ENCODE measurements around the gene ARHGAP30.
A peak's percentile ranks its signal among the peaks of the same experiment; 100 is the strongest.

DNA sequence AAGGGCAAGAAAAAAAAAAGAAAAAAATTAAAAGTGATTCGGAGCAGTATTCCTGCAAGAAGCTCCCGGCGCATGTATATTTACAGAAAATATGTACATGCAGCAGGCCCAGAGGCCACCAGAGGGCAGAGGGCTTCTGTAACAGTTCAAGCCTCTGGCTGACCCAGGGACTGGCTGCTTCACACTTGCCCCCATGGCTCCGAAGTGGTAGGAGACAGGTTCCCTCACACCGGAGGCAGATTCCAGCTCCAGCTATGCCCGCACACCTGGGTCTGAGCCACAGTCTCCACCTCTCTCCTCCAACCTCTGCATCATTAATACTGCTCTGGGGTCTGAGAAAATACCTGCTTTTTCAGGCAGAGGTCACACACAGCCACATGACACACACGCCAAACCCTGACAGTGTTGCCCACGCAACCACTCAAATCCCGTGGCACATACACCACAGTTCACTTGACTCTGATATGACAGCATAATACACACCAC lies 2.2 kb upstream of the ARHGAP30 start:
- TF ChIP-seq, protein P1, sequence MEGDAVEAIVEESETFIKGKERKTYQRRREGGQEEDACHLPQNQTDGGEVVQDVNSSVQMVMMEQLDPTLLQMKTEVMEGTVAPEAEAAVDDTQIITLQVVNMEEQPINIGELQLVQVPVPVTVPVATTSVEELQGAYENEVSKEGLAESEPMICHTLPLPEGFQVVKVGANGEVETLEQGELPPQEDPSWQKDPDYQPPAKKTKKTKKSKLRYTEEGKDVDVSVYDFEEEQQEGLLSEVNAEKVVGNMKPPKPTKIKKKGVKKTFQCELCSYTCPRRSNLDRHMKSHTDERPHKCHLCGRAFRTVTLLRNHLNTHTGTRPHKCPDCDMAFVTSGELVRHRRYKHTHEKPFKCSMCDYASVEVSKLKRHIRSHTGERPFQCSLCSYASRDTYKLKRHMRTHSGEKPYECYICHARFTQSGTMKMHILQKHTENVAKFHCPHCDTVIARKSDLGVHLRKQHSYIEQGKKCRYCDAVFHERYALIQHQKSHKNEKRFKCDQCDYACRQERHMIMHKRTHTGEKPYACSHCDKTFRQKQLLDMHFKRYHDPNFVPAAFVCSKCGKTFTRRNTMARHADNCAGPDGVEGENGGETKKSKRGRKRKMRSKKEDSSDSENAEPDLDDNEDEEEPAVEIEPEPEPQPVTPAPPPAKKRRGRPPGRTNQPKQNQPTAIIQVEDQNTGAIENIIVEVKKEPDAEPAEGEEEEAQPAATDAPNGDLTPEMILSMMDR (optimal IDR thresholded peaks at IDR 0.05 in 1 of 3, IDR thresholded peaks at IDR 0.05 in 1 of 3, conservative IDR thresholded peaks at IDR 0.05 in 1 of 3; ENCODE audit: extremely low read depth in 1 of 3, insufficient read depth in 2 of 3, low read length in 3 of 3): peak; percentile 52 to 68 (median 57)
- no peak for TF ChIP-seq EZH2 (IDR thresholded peaks at IDR 0.05; ENCODE audit: low read length)

All from keratinocyte (primary cell).